CD4-positive, alpha-beta T cell treated with Interleukin-12 subunit alpha and Interleukin-12 subunit beta, for 1 hour (primary cell): ENCODE measurements around the gene CP.
"Not testable (repeated sequence)": the region's sequence is repeated elsewhere in the genome, so short reads cannot be mapped to it uniquely, and the experiment has no call there.

Experiments
- DNase-seq: peaks from one replicate; pipeline ENCODE4 v3.0.0-alpha.2; 2020

Gene CP

DNA sequence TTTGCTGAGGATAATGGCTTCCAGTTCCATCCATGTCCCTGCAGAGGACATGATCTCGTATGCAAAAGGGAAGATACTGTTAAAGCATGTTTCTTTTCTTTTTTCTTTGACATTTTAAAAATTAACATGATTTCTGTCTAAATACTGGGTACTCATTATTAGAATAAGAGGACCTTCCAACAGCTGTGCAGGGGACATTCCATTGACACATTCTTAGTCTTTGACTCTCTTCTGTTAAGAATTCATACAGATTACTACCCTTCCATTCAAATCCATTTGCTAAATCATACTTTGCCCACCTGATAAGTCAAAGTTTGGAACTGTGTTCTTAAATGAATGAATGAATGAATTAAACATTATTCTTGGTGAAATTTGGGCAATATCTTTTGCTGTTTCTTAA, 5.1 kb upstream of the CP start:
- no peak for DNase-seq

DNA sequence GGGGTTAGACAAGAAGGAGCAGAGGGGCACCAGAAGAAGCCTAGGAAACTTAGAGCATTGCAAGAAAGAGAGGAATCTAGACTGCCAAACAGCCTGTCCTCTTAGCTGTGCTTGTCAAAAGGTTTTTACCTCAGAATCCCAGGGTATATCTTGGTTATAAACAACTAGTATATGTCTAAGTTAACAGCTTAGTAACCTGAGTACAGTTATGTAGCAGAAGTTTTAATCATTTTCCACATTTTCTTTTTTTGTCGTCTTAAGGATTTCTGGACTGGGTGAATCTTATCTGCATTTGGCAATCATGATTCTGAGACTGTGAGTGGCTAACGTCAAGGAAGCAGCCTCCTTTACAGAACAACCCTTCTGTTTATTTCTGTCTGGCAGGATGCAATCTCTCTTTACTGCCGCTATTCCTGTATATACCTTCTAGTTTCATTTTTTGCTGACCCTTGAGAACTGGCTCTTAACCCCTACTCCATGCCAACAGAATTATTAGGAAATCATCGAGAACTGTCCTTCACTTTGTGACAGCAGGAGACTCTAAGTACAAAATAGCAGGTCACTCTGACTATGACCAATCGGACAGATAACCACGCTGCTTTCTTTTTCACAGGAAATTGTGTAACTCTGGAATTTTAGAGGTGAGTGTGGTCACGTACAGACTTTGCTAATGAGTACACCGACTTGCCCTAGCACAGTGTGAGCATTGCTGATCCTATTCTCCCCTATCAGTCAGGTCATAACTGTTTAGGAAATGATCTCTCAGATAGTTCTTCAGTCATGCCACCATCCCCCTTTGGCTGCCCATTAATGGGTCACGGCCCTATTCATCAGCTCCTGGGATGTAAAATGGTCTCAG, 3.3 kb upstream of the CP start:
- DNase-seq: peak; percentile 44

DNA sequence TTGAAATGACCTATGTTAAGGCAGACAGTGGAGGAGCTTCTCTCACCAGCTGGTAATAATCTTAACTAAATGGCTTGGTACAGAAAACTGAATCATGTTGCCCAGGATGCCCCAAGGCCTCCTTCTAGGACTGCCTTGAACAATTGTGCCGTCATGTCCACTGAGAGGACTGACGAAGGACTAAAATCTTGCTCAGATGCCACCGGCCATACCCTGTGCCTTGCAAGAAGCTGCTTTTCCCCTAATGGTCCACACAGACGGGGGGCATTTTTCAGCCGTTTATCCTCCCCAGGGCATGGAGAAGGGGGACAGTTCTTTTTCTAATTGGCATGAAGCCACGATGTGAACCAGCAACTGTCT, 1.8 kb upstream of the CP start:
- no peak for DNase-seq

DNA sequence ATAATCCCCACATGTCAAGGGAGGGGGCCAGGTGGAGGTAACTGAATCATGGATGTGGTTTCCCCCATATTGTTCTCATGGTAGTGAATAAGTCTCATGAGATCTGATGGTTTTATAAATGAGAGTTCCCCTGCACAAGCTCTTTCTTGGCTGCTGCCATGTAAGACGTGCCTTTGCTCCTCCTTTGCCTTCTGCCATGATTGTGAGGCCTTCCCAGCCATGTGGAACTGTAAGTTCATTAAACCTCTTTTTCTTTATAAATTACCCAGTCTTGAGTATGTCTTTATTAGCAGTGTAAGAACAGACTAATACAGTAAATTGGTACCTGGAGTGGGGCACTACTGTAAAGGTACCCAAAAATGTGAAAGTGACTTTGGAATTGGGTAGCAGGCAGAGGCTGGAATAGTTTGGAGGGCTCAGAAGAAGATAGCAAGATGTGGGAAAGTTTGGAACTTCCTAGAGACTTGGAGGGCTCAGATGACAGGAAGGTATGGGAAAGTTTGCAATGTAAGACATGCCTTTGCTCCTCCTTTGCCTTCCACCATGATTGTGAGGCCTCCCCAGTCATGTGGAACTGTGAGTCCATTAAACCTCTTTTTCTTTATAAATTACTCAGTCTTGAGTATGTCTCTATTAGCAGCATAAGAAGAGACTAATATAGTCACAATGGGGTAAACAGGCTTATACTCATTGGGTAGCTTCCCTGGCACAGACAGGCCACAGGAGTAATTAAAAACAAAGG, 2.1 kb downstream of the CP start:
- not testable (repeated sequence) for DNase-seq

DNA sequence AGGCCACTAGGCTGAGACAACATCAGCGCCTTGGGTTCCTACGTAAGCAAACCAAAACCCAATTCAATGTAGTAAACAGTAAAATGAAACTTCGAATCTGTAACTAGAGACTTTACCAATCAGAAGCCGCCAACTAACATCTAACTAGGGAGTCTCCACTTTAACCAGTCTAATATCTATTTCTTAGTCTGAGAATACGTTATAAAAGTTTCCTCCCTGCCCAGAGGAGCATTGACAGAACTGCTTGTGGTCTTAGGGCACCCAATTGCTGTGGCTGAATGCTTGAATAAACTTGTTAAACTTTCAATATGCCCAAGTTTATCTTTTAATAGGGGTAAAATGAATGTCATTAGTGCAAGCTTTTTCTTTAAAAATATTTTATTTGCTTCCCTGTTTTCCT, 4.3 kb downstream of the CP start:
- no peak for DNase-seq

DNA sequence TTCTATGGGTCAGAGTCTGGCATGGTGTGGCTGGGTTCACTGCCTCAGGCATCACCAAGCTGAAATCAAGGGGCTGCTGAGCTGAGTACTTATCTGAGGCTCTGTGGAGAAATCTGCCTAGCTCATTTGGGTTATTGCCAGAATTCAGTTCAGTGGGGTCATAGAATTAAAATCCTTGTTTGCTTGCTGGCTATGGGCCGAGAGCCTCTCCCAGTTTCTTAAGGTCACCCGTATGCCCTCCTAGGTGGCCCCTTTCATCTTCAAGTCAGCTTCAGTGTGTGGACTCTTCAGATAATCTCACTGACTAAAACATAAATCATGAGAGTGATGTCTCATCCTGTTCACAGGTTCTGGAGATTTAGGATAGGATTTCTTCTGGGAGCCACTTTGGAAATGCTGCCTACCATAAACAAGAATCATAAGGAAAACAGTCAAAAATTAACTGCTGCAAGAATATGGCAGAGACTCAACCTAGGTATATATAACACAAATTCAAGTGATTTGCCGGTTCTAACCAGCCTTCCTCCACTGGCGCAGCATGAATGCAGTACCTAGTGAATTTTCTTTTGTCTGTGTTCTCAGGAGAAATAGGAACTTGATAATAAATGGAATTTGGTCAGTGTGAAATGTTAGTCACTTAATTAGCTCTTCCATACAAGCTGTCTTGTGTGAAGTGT, 5.3 kb downstream of the CP start:
- DNase-seq: no peak

DNA sequence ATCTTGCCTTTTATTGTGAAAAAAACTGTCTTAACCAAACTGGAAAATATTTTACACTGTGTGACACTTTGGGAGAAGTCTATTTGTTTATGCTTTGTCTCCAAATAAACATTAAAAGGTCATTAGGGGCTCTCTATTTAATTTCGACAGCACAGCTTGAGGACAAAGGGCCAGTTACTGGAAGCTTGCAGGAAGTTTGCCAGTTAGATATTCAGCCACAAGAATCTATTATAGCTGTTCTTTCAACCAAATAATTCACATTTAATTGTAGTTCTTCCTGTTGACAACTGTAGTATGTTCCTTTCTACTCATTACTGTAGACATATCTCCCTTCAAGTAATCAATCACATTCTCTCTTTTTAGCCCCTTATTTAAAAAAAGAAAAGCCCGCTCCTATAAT, 6.1 kb downstream of the CP start:
- DNase-seq: no peak

DNA sequence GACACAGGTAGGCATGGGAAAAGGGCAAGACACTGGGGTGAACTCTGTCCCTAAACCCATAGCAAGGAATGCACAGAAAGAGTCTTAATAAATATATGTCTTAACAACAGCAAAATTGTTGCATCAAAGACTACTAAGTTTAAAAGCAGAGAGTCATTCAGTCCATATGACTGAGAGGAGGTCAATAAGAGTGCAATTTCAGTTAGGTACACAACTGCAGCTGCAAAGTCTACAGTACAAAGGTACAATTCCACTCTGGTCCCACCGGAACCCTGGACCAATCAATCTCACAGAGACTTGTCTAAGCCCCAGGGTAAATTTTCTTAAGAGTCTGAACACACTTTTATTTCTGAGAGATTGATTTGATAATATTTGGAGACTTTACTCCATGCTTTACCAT, 6.9 kb downstream of the CP start:
- DNase-seq: no peak

DNA sequence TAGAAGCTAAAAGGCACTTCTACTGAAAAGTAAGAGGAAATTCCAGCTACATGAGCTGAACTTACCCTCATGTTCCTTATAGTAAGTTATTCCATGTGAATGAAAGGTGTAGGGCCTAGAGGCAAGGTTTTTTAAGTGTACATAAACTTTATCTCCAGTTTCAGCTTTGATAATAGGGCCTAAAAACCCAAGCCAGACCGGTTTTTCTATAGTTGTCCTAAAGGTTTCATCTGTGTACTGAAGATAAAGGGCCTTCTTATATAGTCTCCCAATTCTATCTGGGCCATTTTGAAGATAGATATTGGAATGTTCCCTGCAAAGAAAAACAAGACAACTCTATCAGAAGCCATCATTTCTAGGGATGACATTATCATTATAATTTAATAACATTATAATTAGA, 9.2 kb downstream of the CP start:
- no peak for DNase-seq

DNA sequence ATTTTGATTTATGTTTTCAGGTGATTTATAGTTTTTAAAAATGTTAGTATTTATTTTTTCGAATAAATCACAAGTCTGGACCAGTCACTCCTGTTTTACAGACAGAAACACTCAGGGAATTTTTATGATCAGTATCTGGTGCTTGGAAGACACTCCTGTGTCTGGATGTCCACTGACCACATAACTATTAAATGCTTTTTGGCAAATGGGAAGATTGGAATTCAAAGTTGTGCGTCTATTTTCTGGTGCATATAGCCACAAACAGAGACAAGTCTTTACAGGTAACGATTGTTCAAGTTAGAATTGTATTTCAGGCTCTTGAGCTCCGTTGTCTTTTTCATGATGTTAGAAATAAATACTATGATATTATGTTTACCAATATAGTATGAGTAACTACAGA, 12.2 kb downstream of the CP start:
- DNase-seq: no peak

DNA sequence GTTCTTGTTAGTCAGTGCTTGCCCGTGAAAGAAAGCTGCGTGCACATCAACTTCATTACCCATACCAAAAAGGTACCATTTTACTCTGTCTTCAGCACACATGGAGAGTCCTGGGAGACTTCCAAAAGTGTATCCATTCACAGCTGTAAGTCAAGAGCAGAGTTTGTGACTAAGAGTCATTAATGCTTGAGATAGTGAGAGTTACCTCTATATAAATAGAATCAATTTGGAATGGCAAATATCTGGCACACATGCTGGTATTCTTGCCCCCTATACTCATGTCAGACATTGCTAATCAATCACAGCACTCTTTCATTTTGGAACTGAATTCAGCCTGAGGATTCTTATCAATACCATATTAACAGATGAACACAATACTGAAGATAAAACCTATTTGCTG, 14.2 kb downstream of the CP start:
- DNase-seq: no peak

DNA sequence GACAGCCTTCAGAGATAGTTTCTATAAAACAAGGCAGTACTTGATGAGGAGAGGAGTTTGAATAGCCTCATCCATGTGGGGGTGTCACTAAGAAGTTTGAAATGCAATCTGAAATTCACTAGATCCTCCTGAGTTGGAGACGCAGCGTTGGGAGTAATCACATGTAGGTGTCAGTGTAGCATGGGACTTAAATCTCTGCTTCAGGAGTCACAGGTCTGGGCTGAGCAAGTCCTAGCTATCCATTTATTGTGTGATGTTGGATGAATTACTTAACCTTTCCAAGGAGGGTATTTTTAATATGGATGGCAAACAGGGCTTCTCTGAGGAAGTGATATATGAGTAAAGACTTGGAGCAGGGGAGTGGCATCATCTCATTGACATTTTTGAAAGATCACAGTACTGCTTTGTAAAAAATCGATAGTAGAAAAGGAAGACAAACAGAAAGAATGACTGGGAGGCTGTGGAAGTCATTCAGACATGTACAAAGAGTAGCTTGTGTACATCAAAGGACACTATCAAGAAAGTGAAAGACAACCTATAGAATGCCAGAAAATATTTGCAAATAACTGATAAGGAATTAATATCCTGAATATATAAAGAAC, 17.1 kb downstream of the CP start:
- DNase-seq: no peak

DNA sequence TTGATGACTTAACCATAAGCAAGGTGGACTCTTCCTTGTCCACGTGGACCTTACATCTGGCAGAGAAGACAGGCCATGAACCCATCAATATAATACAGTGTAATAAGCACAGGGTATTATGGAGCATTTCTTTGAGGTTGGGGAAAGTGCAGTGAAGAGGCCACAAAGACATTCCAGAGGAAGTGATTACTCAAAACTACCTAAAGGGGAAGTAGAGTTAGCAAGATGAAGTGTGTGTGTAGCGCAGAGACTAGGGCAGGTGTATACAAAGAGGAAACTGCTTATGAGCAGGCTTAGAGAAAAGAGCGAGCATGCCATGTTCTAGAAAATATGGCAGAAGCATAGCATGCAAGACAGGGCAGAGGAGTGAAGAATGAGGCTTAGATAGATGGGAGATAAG, 17.9 kb downstream of the CP start:
- no peak for DNase-seq

DNA sequence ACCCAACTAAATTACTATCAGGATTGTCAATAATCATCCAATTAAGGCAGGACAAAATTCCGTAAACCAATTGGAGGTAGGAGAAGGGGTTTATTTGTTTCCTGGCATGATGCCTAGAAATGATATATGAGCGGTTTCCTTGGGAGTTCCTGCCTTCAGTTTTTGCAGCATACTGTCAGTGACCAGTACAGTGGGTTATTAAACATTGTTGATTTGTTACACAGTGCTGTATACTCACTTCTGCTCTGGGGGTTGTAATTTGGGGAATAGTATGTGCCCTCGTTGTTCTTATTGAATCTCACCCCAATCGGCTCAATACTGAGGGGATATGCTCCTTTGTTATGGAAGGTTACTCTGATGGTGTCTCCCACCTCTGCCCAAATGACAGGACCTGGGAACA, 22.2 kb downstream of the CP start:
- no peak for DNase-seq

DNA sequence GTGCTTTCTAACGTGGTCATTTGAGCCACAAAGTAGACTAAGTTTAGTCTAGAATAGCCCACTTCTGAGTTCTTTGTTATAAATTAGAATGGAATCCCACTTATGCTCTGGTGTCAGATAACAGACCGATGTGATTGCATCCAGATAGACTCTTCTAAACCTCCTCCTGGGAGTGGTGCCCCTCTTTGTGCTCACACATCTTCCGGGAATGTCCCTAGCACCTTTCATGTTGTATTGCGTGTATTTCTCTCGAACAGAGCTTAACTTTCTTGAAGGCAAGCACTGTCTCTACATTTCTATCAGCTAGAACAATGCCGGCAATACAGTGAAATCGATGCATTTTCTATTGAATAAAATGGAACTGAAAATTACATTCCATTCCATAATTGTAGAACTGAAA, 23.0 kb downstream of the CP start:
- no peak for DNase-seq

DNA sequence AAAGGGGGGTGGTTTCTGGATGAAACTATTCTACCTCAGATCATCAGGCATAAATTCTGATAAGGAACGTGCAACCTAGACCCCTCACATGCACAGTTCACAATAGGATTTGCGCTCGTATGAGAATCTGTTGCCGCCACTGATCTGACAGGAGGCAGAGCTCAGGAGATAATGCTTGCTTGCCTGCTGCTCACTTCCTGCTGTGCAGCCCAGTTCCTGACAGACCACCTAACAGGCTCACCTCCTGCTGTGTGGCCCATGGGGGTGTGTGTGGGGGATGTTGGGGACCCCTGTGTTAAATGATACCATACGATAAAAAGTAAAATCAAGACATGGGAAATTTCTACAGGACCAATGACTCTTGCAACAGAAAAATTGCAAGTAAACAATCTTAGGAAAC, 24.0 kb downstream of the CP start:
- DNase-seq: no peak

DNA sequence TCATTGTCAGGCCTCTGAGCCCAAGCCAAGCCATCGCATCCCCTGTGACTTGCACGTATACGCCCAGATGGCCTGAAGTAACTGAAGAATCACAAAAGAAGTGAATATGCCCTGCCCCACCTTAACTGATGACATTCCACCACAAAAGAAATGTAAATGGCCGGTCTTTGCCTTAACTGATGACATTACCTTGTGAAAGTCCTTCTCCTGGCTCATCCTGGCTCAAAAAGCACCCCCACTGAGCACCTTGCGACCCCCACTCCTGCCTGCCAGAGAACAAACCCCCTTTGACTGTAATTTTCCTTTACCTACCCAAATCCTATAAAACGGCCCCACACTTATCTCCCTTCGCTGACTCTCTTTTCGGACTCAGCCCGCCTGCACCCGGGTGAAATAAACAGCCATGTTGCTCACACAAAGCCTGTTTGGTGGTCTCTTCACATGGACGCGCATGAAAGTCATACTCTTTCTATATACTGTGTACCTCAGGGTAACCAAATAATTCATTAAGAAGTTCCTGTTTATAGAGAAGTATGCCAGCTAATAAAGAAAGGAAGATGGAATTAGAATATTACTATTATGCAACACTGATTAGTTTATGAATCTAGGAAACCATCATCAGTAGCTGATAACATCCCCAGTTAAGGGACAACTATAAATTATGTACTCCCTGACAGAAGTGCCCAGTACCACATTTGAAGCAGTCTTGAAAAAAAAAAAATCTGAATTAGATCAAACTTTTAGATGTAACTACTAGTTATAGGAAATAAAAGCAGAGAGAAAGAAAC, 24.6 kb downstream of the CP start:
- DNase-seq: not testable (repeated sequence)

DNA sequence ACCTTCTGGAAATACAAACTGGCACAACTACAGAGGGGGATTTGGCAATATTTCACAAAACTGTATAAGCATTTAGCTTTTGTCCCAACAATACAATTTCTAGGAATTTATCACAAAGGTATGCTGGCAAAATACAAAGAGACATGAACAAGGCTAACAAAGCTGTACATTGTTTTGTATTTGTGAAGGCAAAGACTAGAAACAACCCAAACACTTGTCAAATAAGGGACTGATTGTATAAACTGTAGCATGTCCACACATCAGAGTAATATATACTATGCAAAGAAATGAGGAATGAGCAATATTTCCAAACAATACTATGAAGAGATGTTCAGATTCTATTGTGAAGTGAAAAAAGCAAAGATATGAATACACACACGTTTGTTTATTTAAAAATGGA, 26.4 kb downstream of the CP start:
- DNase-seq: no peak

DNA sequence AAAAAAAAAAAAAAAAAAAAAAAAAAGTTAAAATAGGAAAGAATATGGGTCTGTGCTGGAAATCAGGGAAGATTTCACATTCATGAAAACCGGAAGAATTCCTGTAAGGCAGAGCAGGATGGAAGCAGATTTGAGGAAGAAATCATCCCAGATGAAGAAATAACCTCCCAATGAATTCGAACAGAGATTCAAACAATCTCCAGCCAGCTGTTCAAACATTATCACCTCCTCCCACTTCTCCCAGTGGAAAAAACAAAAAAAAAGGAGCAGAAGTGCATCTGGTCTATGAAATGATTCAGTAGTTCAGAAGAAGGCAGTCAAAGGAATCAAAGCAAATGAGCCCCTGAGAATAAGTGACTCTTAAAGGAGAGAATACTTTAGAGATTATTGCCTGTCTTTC, 33.1 kb downstream of the CP start:
- DNase-seq: no peak

DNA sequence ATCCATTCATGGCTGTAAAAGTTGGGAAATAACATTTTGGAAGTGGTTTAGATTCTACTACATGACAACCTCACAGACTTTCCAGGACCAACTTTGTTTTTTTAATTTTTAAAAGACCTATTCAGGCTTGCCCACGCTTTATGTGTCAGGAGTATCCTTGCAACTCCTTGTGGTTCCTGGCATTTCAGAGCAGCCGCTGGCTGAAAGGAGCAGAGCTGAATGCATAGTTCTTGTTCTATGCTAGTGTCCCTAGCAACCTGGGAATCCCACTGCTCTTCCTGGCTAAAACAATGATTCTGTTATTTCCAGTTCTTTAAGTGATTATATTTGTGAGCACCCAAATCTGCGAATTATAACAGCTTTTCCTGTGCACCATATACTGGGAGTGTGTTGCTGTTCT, 34.9 kb downstream of the CP start:
- DNase-seq: no peak

DNA sequence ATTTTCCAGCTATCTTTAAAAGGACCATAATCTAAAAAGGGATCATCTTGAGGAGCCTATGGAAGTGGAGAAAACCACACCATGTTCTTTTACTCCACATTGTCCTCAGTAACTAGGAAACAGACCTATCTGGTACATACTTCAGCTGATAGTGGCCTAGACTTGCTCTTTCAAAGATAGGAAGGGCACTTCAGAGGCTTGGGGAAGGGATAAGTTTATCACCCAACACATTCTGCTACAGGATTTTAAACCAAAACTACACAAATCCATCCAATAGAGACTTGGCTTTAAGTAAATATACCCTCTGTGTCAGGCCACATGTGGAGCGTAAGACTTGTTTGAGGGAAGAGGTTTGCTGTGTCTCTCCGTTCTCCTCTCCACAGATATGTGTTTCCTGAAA, 35.4 kb downstream of the CP start:
- no peak for DNase-seq

DNA sequence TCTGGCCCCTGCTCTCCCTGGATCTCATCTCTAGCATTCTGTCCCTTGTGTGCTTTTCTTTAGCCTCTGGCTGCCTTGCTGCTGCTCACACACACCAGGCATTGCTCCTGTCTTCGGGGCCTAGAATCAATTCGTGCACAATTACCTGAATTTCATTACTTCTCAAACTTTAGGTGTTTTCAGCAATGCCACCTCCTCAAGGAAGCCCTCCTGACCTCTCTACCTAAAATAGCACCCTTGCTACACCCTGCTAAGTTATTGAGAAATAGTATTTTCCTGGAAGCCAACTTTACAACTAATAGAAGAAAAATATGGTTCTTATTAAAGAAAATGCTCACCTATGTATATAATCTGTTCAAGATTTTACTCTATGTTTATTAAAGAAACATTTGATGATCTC, 40.4 kb downstream of the CP start:
- DNase-seq: no peak

DNA sequence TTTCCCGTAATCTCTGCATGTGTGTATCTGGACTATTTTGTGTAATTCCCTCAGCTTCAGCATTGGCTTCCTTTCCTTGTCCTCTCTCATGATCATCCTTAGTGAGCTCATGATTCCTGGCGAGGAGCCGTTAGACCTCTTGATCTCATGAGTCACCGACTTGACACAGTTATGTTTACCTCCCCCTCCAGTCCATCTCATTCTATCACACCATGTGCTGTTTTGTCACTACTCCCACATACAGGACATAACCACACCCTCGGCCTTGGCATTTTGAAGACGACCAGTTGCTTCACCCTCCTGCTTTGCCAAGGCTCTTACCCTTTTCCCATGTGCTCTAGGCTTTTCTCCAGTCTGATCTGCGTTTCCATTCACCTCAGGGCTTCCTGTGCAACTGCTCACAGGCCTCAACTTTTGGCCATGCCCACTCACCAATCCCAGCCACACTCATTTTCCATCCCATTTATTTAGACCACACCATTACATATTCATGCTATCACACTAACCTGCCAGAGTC, 41.5 kb downstream of the CP start:
- DNase-seq: no peak
